SK-N-SH (cell line): Measurements from ENCODE around the gene STIM1. TPM values are rescaled to one million over a fixed set of nuclear protein-coding genes. Genes with fewer than 3 reads are reported as not detected.

Experiments used
- CTCF ChIA-PET: fragments of 300-600, 350-600 bp; formaldehyde crosslinking; extraction: SDS; loops from one replicate; lab custom pipeline; 2021; lab: Yijun Ruan, JAX
- POLR2A ChIA-PET: fragments of 350-600 bp; sonication (Branson Sonifier 250); formaldehyde crosslinking; extraction: SDS; loops from one replicate; lab custom pipeline; 2020; ENCODE audit warnings: antibody characterized with exemption, inconsistent platforms; lab: Yijun Ruan, JAX
- DNase-seq: peaks from one replicate; pipeline ENCODE4 v3.0.0; 2012
- H2AFZ ChIP-seq: fragments of 200-600 bp; sonication (generic); 2 replicates; pipeline ENCODE4 v1.8.1; 2016; ENCODE audit warnings: antibody characterized with exemption, mild to moderate bottlenecking, low read depth
- H3F3A ChIP-seq: fragments of 200-600 bp; sonication (generic); replicated peaks from 2 replicates; pipeline ENCODE3; 2016; ENCODE audit warnings: antibody characterized with exemption, mild to moderate bottlenecking; ENCODE audit not compliant: insufficient read depth
- H3K27ac ChIP-seq, 2 experiments: fragments of 200-500 bp in 1 of 2; fragments of 200-600 bp in 1 of 2; sonication (Bioruptor generic) in 1 of 2; sonication (generic), shearing (Covaris generic) in 1 of 2; 2 replicates each; pipeline versions ENCODE4 v1.5.1 to v1.6.1; 2014 to 2016; ENCODE audit warnings: low read depth in 2 of 2, inconsistent platforms in 1 of 2, low read length in 1 of 2, mild to moderate bottlenecking in 1 of 2, mixed read lengths in 1 of 2
- H3K27me3 ChIP-seq: fragments of 200-600 bp; sonication (generic), shearing (Covaris generic); 2 replicates; pipeline ENCODE4 v1.6.1; 2016; ENCODE audit warnings: mixed run types; ENCODE audit not compliant: insufficient read depth
- H3K36me3 ChIP-seq, 2 experiments: fragments of 200-500 bp in 1 of 2; fragments of 200-600 bp in 1 of 2; sonication (Bioruptor generic) in 1 of 2; sonication (generic) in 1 of 2; replicated peaks in 1 of 2; 2 replicates each; pipeline versions ENCODE3 to v1.5.1; 2014 to 2016; ENCODE audit warnings: low read length in 1 of 2, mild to moderate bottlenecking in 1 of 2; ENCODE audit not compliant: insufficient read depth in 2 of 2, control insufficient read depth in 1 of 2
- H3K4me1 ChIP-seq, 2 experiments: fragments of 200-500 bp in 1 of 2; fragments of 200-600 bp in 1 of 2; sonication (Bioruptor generic) in 1 of 2; sonication (generic), shearing (Covaris generic) in 1 of 2; 2 replicates each; pipeline versions ENCODE4 v1.5.1 to v1.6.1; 2014 to 2016; ENCODE audit warnings: low read depth in 1 of 2, low read length in 1 of 2, mixed run types in 1 of 2; ENCODE audit not compliant: insufficient read depth in 2 of 2, control insufficient read depth in 1 of 2
- H3K4me2 ChIP-seq: fragments of 200-600 bp; sonication (generic), shearing (Covaris generic); 2 replicates; pipeline ENCODE4 v1.6.1; 2017; ENCODE audit warnings: mixed run types
- H3K4me3 ChIP-seq, 2 experiments: fragments of 200-500 bp in 1 of 2; fragments of 200-600 bp in 1 of 2; sonication (Bioruptor generic) in 1 of 2; sonication (generic), shearing (Covaris generic) in 1 of 2; 2 replicates each; pipeline versions ENCODE4 v1.5.1 to v1.8.1; 2014 to 2016; ENCODE audit warnings: low read depth in 2 of 2, inconsistent platforms in 1 of 2, low read length in 1 of 2, mild to moderate bottlenecking in 1 of 2, mixed read lengths in 1 of 2, moderate library complexity in 1 of 2
- H3K79me2 ChIP-seq: fragments of 200-600 bp; sonication (generic); 2 replicates; pipeline ENCODE4 v1.8.1; 2017; ENCODE audit warnings: mild to moderate bottlenecking; ENCODE audit not compliant: insufficient read depth
- H3K9ac ChIP-seq: fragments of 200-600 bp; sonication (generic); 2 replicates; pipeline ENCODE4 v1.6.1; 2017; ENCODE audit warnings: mixed run types
- H3K9me2 ChIP-seq: fragments of 200-600 bp; sonication (generic); 2 replicates; pipeline ENCODE4 v1.6.1; 2017; ENCODE audit warnings: mixed run types
- H3K9me3 ChIP-seq: fragments of 200-600 bp; sonication (generic); 2 replicates; pipeline ENCODE4 v1.6.1; 2017; ENCODE audit warnings: mixed run types, mild to moderate bottlenecking, moderate library complexity
- H4K20me1 ChIP-seq: fragments of 200-600 bp; sonication (generic); 2 replicates; pipeline ENCODE4 v1.6.1; 2017; ENCODE audit warnings: mild to moderate bottlenecking, mixed run types; ENCODE audit not compliant: insufficient read depth
- ELF1 ChIP-seq: IDR thresholded peaks from 2 replicates; pipeline ENCODE4 v1.4.0; 2012
- FOSL2 ChIP-seq: IDR thresholded peaks from 2 replicates; pipeline ENCODE4 v1.4.0; 2012; ENCODE audit warnings: low read depth, mild to moderate bottlenecking, moderate library complexity, borderline replicate concordance
- GABPA ChIP-seq: IDR thresholded peaks from 2 replicates; pipeline ENCODE4 v1.4.0; 2012; ENCODE audit warnings: low read depth, mild to moderate bottlenecking
- GATA2 ChIP-seq: sonication (generic); formaldehyde crosslinking; IDR thresholded peaks from 2 replicates; pipeline ENCODE4 v1.5.0; 2020; ENCODE audit warnings: mild to moderate bottlenecking, missing genetic modification reagents
- NRF1 ChIP-seq: IDR thresholded peaks from 2 replicates; pipeline ENCODE4 v1.6.1; 2012; ENCODE audit warnings: low read depth, mild to moderate bottlenecking, low read length
- RCOR1 ChIP-seq: fragments of 150-350 bp; IDR thresholded peaks from 2 replicates; pipeline ENCODE4 v1.6.1; 2017; ENCODE audit warnings: antibody characterized with exemption, low read length
- RFX5 ChIP-seq: IDR thresholded peaks from 2 replicates; pipeline ENCODE4 v1.6.1; 2012; ENCODE audit warnings: mild to moderate bottlenecking, improper control_type of control experiment, low read length
- SIN3A ChIP-seq: IDR thresholded peaks from 2 replicates; pipeline ENCODE4 v1.6.1; 2012; ENCODE audit warnings: low read depth, mild to moderate bottlenecking, low read length, moderate library complexity, borderline replicate concordance
- TCF12 ChIP-seq: IDR thresholded peaks from 2 replicates; pipeline ENCODE4 v1.4.0; 2012
- USF1 ChIP-seq: IDR thresholded peaks from 2 replicates; pipeline ENCODE4 v1.4.0; 2012; ENCODE audit warnings: low read depth, borderline replicate concordance
- WGBS: methylation state at CpG from one replicate; pipeline ENCODE4 v1.1.6; 2017; ENCODE audit warnings: low lambda C conversion rate; 5-methylcytosine and 5-hydroxymethylcytosine counted together
- polyA plus RNA-seq, 3 experiments: library from polyadenylated mRNA; depleted of rRNA; stranded (reverse); fragments of >200 nt; gene quantifications; 2 replicates each; pipeline ENCODE4 v1.2.3, GENCODE V29; 2012
- TF ChIP-seq, protein P1 (sequence below): fragments of 200-600 bp; sonication (generic); IDR thresholded peaks from 2 replicates; pipeline ENCODE4 v1.6.1; 2017; ENCODE audit warnings: antibody characterized with exemption, mild to moderate bottlenecking, moderate library complexity
- TF ChIP-seq, protein P2 (sequence below): IDR thresholded peaks from 2 replicates; pipeline ENCODE4; 2012

STIM1 gene
- polyA plus RNA-seq, 1 of the 3 experiments (the other 2 are of a cell fraction): 29.5 TPM

DNA sequence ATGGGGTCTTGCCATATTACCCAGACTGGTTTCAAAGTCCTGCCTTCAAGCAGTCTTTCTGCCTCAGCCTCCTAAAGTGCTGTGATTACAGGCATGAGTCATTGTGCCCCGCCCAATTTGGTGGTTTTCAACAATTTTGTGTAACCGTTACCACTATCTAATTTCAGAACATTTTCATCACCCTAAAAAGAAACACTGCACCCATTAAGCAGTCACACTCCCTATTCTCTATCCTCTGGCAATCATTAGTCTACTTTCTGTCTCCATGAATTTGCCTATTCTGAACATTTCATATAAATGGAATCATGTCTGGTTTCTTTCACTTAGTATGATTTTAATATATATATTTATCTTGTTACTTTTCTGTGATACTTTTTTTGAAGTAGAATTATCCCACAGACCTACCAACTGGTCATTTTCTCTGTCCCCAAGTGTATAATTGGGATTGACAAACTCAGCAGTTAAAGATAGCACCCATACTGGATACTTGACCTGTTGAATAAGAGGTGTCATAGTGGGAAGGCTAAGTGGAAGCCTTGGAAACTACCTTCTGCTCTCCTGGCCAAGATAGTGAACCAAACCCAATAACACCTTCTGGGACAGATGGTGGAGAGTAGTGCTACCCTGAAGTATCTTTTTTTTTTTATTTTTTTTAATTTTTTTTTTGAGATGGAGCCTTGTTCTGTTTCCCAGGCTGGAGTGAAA is 64.8 kb downstream of the STIM1 start:
- WGBS: 58% methylated on average over 2 of the region's 2 CpGs

DNA sequence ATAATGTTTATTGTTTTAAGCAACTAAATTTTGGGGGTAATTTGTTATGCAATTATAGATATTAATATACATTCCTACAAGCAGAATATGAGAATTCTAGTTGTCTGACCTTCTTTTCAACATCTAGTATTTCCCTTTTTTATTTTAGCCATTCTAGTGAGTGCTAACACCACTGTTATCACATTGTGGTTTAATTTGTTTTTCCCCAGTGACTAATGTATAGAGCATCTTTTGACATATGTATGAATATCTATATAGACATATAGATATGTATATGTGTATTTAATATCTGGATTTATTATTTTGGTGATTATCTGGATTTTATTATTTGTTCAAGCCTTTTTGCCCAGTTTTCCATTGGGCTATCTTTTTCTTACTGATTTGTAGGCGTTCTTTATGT is 66.6 kb downstream of the STIM1 start:
- no peaks in the 10 kb centered on the region for H3K27me3 ChIP-seq
- H3K4me1 ChIP-seq: no peaks in the 10 kb centered on the region; a peak in 2 of 4 replicates

More for the DNA sequence above, 64.8 kb downstream of the STIM1 start:
- Histone ChIP-seq H3K9me2 (no peaks in the 10 kb centered on the region), H3K4me2 (no peak overlapping the region), H3K9me3 (no peaks in the 10 kb centered on the region)
- POLR2A ChIA-PET: no interaction called here
- no peak for TF ChIP-seq TCF12
- TF ChIP-seq FOSL2: peak; percentile 8; the same call in 1 of the 2 replicates
- no peak for TF ChIP-seq NRF1
- TF ChIP-seq, all 33 proteins: peak for 1
- Histone ChIP-seq H3K79me2 (no peaks in the 10 kb centered on the region), H3K9ac (no peak overlapping the region), H2AFZ (no peak overlapping the region), H3K4me3 (no peak overlapping the region), H3K27me3 (no peaks in the 10 kb centered on the region), H3K4me1 (no peaks in the 10 kb centered on the region; a peak in 2 of 4 replicates), H3K36me3 (no peaks in the 10 kb centered on the region), H3K27ac (no peak overlapping the region), H4K20me1 (no peaks in the 10 kb centered on the region), H3F3A (peaks cover 2% of the 10 kb centered on the region)
- CTCF ChIA-PET: no interaction called here
- no peak for DNase-seq

DNA sequence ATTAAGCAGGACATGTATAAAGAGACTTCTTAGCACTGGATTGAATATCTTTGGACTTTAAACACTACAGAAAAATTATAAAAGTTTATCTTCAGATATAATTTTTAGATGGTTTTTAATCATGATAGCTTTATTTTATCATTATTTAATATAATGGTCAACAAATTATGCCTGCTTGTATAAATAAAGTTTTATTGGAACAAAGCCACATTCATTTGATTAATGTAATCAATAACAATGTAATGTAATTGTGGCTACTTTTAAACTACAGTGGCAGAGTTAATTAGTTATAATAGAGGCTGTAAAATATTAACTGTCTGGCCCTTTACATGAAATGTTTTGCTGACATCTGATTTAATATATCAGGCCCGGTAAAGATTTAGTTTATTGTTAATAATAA is 70.0 kb downstream of the STIM1 start:
- H3K4me3 ChIP-seq: no peak overlapping the region
- POLR2A ChIA-PET: no interaction called here
- CTCF ChIA-PET: interaction anchor here (1.6 to 3.3 kb wide), 3 partner anchors 9 to 148 kb away, joined by 5 to 32 read pairs (median 10); partner anchors contain the start of gene STIM1

More for the DNA sequence above, 66.6 kb downstream of the STIM1 start:
- Histone ChIP-seq H3K27ac (no peak overlapping the region), H3K79me2 (no peaks in the 10 kb centered on the region), H4K20me1 (no peaks in the 10 kb centered on the region), H3K9me2 (no peaks in the 10 kb centered on the region), H3K9me3 (no peaks in the 10 kb centered on the region), H3K4me2 (no peak overlapping the region), H2AFZ (no peak overlapping the region), H3K4me3 (no peak overlapping the region), H3K9ac (no peak overlapping the region), H3F3A (peaks cover 6% of the 10 kb centered on the region), H3K36me3 (no peaks in the 10 kb centered on the region)
- no peak for DNase-seq
- POLR2A ChIA-PET: no interaction called here
- WGBS: 74% methylated on average over 1 of the region's 1 CpG
- CTCF ChIA-PET: no interaction called here
- TF ChIP-seq RCOR1: no peak
- TF ChIP-seq SIN3A: no peak
- TF ChIP-seq ELF1: no peak

More for the DNA sequence above, 70.0 kb downstream of the STIM1 start:
- no peak for DNase-seq
- no peaks in the 10 kb centered on the region for H3K36me3 ChIP-seq
- 83% methylated on average over 1 of the region's 1 CpG for WGBS
- peaks cover 0 to 7% of the 10 kb centered on the region in 2 experiments; a peak in 2 of 4 replicates for H3K4me1 ChIP-seq
- TF ChIP-seq, protein P1, sequence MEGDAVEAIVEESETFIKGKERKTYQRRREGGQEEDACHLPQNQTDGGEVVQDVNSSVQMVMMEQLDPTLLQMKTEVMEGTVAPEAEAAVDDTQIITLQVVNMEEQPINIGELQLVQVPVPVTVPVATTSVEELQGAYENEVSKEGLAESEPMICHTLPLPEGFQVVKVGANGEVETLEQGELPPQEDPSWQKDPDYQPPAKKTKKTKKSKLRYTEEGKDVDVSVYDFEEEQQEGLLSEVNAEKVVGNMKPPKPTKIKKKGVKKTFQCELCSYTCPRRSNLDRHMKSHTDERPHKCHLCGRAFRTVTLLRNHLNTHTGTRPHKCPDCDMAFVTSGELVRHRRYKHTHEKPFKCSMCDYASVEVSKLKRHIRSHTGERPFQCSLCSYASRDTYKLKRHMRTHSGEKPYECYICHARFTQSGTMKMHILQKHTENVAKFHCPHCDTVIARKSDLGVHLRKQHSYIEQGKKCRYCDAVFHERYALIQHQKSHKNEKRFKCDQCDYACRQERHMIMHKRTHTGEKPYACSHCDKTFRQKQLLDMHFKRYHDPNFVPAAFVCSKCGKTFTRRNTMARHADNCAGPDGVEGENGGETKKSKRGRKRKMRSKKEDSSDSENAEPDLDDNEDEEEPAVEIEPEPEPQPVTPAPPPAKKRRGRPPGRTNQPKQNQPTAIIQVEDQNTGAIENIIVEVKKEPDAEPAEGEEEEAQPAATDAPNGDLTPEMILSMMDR: no peak
- TF ChIP-seq GATA2: no peak
- no peak for TF ChIP-seq RFX5
- TF ChIP-seq USF1: no peak
- TF ChIP-seq, protein P2, sequence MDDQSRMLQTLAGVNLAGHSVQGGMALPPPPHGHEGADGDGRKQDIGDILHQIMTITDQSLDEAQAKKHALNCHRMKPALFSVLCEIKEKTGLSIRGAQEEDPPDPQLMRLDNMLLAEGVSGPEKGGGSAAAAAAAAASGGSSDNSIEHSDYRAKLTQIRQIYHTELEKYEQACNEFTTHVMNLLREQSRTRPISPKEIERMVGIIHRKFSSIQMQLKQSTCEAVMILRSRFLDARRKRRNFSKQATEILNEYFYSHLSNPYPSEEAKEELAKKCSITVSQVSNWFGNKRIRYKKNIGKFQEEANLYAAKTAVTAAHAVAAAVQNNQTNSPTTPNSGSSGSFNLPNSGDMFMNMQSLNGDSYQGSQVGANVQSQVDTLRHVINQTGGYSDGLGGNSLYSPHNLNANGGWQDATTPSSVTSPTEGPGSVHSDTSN: no peak
- no peak for TF ChIP-seq GABPA
- no peak overlapping the region for H2AFZ ChIP-seq
- H3F3A ChIP-seq: peaks cover 6% of the 10 kb centered on the region
- H3K27ac ChIP-seq: no peak overlapping the region
- no peaks in the 10 kb centered on the region for H3K27me3 ChIP-seq
- H3K4me2 ChIP-seq: no peak overlapping the region
- no peaks in the 10 kb centered on the region for H3K9me3 ChIP-seq
- H3K9ac ChIP-seq: no peak overlapping the region
- no peaks in the 10 kb centered on the region for H3K9me2 ChIP-seq
- H4K20me1 ChIP-seq: no peaks in the 10 kb centered on the region
- no peaks in the 10 kb centered on the region; the same call in 1 of the 2 replicates for H3K79me2 ChIP-seq
